GM03348 (cell line): ENCODE measurements around the gene TMEM101.
A peak's percentile ranks its signal among the peaks of the same experiment; 100 is the strongest.
"Not testable (repeated sequence)": the region's sequence is repeated elsewhere in the genome, so short reads cannot be mapped to it uniquely, and the experiment has no call there.

Experiments
- DNase-seq: peaks from one replicate; pipeline ENCODE4 v3.0.0; 2012; ENCODE audit warnings: low spot score

Gene TMEM101

GRCh38 chr17:44023545-44024270 is 8.9 kb upstream of the TMEM101 start:
- no peak for DNase-seq

- DNase-seq = no peak
Measured at GRCh38 chr17:44022246-44022645, 7.5 kb upstream of the TMEM101 start.

DNA sequence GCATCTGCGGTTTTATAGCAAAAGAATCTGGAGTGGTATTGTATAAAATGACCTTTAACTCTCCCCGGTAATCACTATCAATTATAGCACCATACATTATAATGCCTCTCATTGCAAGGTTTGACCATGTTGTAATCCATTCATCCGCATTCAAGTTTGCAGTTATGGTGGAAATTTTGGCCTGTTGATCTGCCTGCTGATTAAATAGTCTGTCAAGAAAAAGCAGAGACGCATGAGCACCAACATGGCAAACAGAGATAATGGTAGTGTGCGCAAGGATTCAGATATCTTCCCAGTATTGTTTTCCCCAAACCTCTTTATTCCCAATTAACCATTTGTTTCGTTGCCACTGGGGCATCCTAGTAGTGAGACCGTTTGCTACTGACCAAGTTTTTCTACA is 6.5 kb upstream of the TMEM101 start:
- DNase-seq = not testable (repeated sequence)

DNA sequence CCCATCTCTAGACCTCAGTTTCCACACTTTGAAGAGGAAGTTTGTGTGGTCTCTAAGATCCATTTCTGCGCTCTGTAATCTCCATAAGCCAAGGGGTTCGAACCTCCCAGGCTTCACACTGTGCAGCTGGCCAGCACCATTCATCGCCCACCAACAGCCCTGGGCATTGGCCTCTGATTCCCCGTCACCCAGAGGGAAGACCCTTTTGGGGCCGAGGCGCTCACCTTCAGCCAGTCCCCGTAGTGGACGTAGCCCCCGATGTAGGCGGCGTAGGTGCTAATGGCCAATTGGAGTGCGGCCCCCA is 678 bp downstream of the TMEM101 start:
- peak; percentile 52 for DNase-seq

DNA sequence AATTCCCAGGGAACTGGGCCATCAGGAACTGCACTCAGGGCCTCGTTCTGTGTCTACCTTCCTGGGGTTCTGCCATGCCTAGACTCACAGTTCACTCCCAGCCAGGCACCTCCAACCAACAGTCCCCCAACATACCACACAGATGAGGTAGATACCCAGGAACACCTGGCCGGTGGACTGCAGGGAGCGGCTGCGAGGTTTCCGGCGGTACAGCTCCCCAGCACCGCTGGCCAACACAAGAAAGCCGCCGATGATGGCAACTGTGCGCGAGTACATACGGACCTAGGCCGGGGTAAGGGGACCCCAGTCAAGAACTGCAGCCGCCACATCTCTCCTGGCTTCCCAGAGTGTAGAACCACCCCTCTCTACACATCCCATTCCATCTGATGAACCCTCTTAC is 1.9 kb downstream of the TMEM101 start:
- DNase-seq = no peak

GRCh38 chr17:44012391-44012790 is 2.4 kb downstream of the TMEM101 start:
- DNase-seq = no peak

- no peak for DNase-seq
Measured at GRCh38 chr17:44011876-44012275, 2.9 kb downstream of the TMEM101 start.

DNA sequence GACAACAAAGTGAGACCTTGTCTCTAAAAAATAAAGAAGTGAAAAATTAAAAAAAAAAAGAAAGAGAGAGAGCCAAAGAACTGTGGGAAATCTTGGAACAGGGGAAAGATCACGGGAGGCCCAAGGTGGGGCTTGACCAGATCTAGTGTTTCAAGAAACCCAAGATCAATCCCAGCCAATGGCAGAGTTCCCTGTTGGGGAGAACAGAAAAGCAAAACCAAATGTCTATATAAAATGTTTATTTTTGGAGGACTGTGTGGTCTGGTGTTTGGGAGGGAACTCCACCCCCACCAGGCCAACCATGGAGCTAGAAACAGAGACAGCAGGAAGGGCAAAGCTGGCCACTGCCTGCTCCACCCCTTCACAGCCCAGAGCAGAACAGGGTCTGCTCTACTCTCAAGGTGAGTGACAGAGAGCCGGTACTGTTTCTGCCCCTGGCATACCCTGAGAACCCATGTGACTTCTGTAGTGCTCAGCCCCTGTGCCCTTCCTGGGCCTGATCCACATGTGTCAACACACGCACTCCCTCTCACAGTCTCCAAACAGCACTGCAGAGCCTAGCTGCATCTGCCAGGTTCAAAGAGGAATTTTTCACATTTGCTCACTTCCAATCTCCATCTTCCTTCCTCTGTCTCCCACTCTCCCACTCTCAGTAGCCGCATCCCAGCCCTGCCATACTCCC is 3.7 kb downstream of the TMEM101 start:
- DNase-seq = no peak

- no peak for DNase-seq
Measured at GRCh38 chr17:44008205-44008909, 6.4 kb downstream of the TMEM101 start.

- DNase-seq = peak; percentile 41
Measured at GRCh38 chr17:44007346-44008204, 7.2 kb downstream of the TMEM101 start.

GRCh38 chr17:44006598-44007345 is 8.0 kb downstream of the TMEM101 start:
- DNase-seq = peak; percentile 100

- DNase-seq = no peak
Measured at GRCh38 chr17:44006272-44006597, 8.5 kb downstream of the TMEM101 start.

DNA sequence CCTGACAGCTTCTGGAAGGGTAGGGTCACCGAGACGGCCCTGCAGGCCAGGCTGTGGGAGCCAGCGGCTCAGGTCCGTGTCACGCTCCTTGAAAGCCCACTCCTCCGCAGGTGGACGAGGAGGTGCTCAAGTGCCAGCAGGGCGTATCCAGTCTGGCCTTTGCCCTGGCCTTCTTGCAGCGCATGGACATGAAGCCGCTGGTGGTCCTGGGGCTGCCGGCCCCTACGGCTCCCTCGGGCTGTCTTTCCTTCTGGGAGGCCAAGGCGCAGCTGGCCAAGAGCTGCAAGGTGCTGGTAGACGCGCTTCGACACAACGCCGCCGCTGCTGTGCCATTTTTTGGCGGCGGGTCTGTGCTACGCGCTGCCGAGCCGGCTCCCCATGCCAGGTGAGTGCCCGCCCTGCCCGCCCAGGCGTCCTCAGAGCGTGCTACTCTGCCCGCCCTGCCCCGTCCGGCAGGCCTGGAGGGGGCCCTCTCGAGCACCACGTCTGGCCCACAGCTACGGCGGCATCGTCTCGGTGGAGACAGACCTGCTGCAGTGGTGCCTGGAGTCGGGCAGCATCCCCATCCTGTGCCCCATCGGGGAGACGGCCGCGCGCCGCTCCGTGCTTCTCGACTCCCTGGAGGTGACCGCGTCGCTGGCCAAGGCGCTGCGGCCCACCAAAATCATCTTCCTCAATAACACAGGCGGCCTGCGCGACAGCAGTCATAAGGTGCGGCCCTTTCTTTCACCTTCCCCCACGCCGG is 9.1 kb downstream of the TMEM101 start:
- DNase-seq = peak; percentile 37

GRCh38 chr17:44004761-44005526 is 9.8 kb downstream of the TMEM101 start:
- no peak for DNase-seq

- no peak for DNase-seq
Measured at GRCh38 chr17:44004077-44004760, 10.5 kb downstream of the TMEM101 start, which contains the start of gene NAGS. Gene NAGS (plus strand): TSS chr17:44004622. CDS start chr17:44004664, 42 bp downstream.

DNA sequence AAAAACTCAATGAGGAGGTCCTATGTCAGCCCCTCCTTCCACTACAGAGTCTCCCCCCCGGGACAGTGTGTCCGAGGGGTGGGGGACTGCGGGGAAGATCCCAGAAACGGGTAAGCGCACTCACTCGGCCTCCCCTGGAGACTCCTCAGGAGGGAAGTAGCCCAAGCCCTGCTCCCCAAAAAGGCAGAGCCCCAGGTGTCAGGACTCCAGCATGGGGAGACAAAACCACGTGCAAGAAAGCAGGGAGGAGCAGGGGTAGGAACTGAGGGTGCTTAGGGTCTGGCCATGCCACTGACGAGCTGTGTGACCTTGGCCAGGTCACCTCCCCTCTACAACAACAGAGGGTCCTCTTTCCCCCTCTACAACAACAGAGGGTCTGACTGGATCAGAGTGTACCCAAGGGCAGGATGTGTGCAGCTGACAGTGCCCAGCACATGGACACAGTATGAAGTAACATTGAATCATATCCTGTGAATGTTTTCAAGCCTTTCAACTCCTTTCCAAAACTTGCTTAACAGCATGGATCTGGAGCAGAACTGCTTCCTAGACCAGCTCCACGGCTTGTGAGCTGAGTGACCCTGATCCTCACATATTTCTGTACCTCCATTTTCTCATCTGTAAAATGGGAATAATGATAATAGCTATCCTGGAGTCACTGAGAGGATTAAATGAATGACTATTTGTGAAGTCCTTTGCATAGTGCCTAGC is 12.5 kb downstream of the TMEM101 start:
- peak; percentile 69 for DNase-seq

DNA sequence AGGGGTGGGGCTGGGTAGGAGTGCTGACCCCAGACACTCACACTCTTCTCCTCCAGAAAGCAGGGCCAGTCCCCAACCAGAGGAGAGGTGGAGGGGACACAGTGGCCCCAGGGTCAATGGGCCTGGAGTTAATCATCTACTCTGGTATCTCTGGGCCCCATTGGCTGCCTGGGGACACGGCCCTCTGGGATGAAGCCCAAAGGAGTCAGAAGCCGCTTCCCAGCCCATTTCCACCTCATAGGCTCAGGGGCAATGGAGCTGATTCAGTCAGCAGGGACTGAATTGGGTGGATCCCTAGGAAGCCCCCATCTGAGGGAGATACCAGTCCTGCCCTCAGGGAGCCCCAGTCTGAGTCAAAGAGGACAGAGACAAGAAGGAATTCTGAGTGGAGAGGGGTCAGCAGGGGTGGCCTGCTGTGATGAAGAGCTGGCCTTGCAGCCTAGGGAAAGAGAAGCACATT is 13.3 kb downstream of the TMEM101 start:
- no peak for DNase-seq

DNA sequence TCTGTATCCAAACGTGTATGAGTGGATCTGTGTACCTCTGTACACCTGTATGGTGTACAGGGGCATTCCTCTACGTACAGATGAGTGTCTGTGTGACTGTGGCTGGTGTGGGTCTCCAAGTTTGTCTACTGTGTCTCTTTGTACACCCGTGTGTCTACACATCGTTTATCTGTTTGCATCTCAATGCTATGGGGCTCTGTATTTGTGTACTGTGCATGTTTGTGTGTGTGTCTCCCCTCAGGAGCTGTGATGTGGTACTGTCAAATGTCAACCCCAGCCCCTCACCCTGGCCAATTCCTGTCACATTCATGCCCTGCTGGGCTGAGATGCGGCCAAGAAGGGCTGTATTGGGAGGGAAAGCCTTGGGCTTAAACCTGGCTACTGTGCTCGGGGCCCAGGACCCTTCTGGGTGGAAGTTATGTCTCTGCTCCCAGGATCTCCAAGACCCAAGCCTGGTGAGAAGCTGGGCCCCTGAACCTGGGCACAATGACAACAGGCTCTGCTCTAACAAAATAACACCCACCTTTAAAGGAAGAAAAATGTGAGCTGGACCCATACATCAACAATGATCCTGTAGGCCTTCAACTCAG is 13.8 kb downstream of the TMEM101 start:
- DNase-seq = no peak
